BLaER1 treated with 17β-estradiol and CSF1 and Interleukin-3, amounts not matched to agents 10 nM and 100 nM (cell line): ENCODE results near the gene FERD3L.

Experiments
- H3K27ac ChIP-seq, 11 experiments: shearing (Covaris generic); formaldehyde crosslinking; 2 replicates each; pipeline ENCODE4 v1.8.1; 2022
- H3K27me3 ChIP-seq, 11 experiments: shearing (Covaris generic); formaldehyde crosslinking; 2 replicates each; pipeline ENCODE4 v1.8.1; 2022
- H3K36me3 ChIP-seq, 11 experiments: shearing (Covaris generic); formaldehyde crosslinking; 2 replicates each; pipeline ENCODE4 v1.8.1; 2022
- H3K4me1 ChIP-seq, 10 experiments: shearing (Covaris generic); formaldehyde crosslinking; 2 replicates each; pipeline ENCODE4 v1.8.1; 2022
- H3K4me2 ChIP-seq, 11 experiments: shearing (Covaris generic); formaldehyde crosslinking; 2 replicates each; pipeline ENCODE4 v1.8.1; 2022
- H3K4me3 ChIP-seq, 10 experiments: shearing (Covaris generic); formaldehyde crosslinking; 2 replicates each; pipeline ENCODE4 v1.8.1; 2022
- H3K9ac ChIP-seq, 11 experiments: shearing (Covaris generic); formaldehyde crosslinking; 2 replicates each; pipeline ENCODE4 v1.8.1; 2022
- H3K9me3 ChIP-seq, 11 experiments: shearing (Covaris generic); formaldehyde crosslinking; replicated peaks in 1 of 11; 2 replicates each; pipeline ENCODE4 v1.8.1; 2022
- H4K20me1 ChIP-seq, 11 experiments: shearing (Covaris generic); formaldehyde crosslinking; 2 replicates each; pipeline ENCODE4 v1.8.1; 2022
- Cebpa-rat ChIP-seq, 11 experiments: shearing (Covaris generic); IDR thresholded peaks; 2 replicates each; pipeline ENCODE4 v1.8.1; 2022

The FERD3L gene

GRCh38 chr7:19143881-19144574, 1.2 kb downstream of the FERD3L start:
- TF ChIP-seq Cebpa-rat (IDR thresholded peaks at IDR 0.05), result no peak
- Histone ChIP-seq H3K4me3 (no peak overlapping the region), H3K9ac (no peak overlapping the region), H3K4me1 (no peaks in the 10 kb centered on the region), H3K27me3 (no peaks in the 10 kb centered on the region), H3K4me2 (no peak overlapping the region), H3K36me3 (no peaks in the 10 kb centered on the region), H3K27ac (no peak overlapping the region), H3K9me3 (peaks cover 0 to 13% (median 0%) of the 10 kb centered on the region in 11 experiments; a peak in 3 of 22 replicates), H4K20me1 (no peaks in the 10 kb centered on the region)

- Histone ChIP-seq H3K36me3 (no peaks in the 10 kb centered on the region), H3K4me3 (no peak overlapping the region), H3K4me1 (no peaks in the 10 kb centered on the region), H3K9ac (no peak overlapping the region), H3K27me3 (no peaks in the 10 kb centered on the region), H3K4me2 (no peak overlapping the region), H3K27ac (no peak overlapping the region), H3K9me3 (peaks cover 0 to 8% (median 0%) of the 10 kb centered on the region in 11 experiments; a peak in 3 of 22 replicates), H4K20me1 (no peaks in the 10 kb centered on the region)
- TF ChIP-seq Cebpa-rat (IDR thresholded peaks at IDR 0.05), result no peak
Measured at GRCh38 chr7:19139706-19140327, 5.4 kb downstream of the FERD3L start.

DNA sequence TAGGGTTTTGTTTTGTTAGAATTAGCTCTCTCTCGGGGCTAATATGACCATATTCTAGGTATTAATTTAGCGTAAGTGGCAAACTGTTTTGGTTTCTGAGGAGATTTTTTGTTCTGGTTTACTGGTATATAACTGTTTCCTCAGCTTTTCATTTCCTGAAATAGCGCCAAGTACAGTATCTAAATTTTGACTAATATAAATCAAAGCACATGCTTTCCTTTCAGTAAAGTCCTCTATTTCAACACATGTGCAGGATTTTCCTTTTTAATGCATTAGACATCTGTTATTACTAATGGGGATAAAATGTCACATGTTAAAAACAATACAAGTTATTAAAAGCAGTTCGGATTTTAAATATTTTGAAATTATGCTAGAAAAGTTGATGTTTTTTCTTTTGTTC, 11.3 kb downstream of the FERD3L start:
- H3K9me3 ChIP-seq, result no peaks in the 10 kb centered on the region
- H3K4me2 ChIP-seq, result no peak overlapping the region
- no peak for TF ChIP-seq Cebpa-rat (IDR thresholded peaks at IDR 0.05)
- H3K4me3 ChIP-seq, result no peak overlapping the region
- no peaks in the 10 kb centered on the region for H3K36me3 ChIP-seq
- no peaks in the 10 kb centered on the region for H3K4me1 ChIP-seq
- H3K27me3 ChIP-seq, result no peaks in the 10 kb centered on the region
- H3K9ac ChIP-seq, result no peak overlapping the region
- H4K20me1 ChIP-seq, result no peaks in the 10 kb centered on the region
- no peak overlapping the region for H3K27ac ChIP-seq

GRCh38 chr7:19133390-19133789, 11.8 kb downstream of the FERD3L start:
- Histone ChIP-seq H3K9me3 (no peaks in the 10 kb centered on the region), H3K9ac (no peak overlapping the region), H3K36me3 (no peaks in the 10 kb centered on the region), H3K4me1 (no peaks in the 10 kb centered on the region), H3K27me3 (no peaks in the 10 kb centered on the region), H3K4me3 (no peak overlapping the region), H3K27ac (no peak overlapping the region), H4K20me1 (no peaks in the 10 kb centered on the region), H3K4me2 (no peak overlapping the region)
- no peak for TF ChIP-seq Cebpa-rat (IDR thresholded peaks at IDR 0.05)

DNA sequence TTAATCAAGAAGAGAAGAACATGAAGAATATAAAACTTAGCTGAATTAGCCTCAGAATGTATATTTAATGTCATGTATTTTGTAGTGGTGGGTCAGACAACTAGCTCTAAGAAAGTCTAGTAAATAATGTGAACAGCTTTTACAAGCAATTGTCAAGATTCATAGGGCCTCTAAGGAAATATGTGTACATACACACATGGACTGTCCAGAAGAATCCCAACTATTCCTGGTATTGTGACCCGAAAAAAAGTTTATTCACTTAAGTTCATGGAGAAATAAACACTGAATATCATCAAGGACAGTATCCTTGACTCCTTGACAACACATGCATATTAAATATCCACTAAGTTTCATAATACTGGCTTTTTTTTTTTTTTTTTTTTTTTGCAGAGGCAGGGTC, 16.4 kb downstream of the FERD3L start:
- no peak for TF ChIP-seq Cebpa-rat (IDR thresholded peaks at IDR 0.05)
- Histone ChIP-seq H4K20me1 (no peaks in the 10 kb centered on the region), H3K36me3 (no peaks in the 10 kb centered on the region), H3K9ac (no peak overlapping the region), H3K27me3 (0 out of 22 replicates have a peak, but pooled peaks cover 0 to 3% (median 0%) of the 10 kb centered on the region in 11 experiments), H3K4me3 (no peak overlapping the region), H3K4me1 (no peaks in the 10 kb centered on the region), H3K4me2 (no peak overlapping the region), H3K27ac (no peak overlapping the region), H3K9me3 (no peaks in the 10 kb centered on the region)

DNA sequence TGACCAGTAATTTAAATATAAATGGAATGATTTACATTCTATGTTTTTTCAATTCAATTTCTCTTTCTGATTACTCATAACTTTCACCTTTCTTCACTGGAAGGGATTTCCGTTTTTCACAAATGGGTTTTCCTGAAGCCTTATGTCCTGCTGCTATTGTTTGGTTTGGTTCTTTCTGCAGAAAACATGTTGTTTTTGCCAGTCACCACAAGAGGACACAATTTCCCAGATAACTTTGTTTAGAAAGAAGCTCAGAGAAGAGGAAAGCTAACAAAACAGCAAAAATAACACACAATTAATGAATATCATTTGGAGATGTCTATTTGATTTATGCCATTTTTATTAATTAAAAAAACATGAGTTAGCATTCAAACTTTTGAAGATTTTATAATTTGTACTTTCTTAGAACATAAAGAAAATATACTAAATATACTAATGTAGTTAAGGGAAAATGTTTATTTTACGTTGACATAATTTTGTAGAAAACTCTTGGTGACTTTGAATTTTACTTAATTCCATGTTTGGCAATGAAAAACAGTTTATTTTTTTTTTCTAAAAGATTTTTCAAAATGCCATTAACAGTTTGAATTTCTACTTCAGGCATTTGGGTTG, 23.1 kb downstream of the FERD3L start:
- H3K4me1 ChIP-seq, result peaks cover 0 to 6% (median under 1%) of the 10 kb centered on the region in 10 experiments; a peak in 11 of 20 replicates
- peaks cover 49 to 55% (median 49%) of the 10 kb centered on the region in 11 experiments for H3K27me3 ChIP-seq
- H3K27ac ChIP-seq, result no peak overlapping the region
- no peaks in the 10 kb centered on the region for H3K36me3 ChIP-seq
- no peak for TF ChIP-seq Cebpa-rat (IDR thresholded peaks at IDR 0.05)
- H3K4me3 ChIP-seq, result no peak overlapping the region
- H3K4me2 ChIP-seq, result no peak overlapping the region
- H3K9me3 ChIP-seq, result peaks cover 0 to 6% (median 1%) of the 10 kb centered on the region in 11 experiments; a peak in 9 of 22 replicates
- H4K20me1 ChIP-seq, result peaks cover 0 to 39% (median 22%) of the 10 kb centered on the region in 11 experiments; a peak in 16 of 22 replicates
- no peak overlapping the region for H3K9ac ChIP-seq

DNA sequence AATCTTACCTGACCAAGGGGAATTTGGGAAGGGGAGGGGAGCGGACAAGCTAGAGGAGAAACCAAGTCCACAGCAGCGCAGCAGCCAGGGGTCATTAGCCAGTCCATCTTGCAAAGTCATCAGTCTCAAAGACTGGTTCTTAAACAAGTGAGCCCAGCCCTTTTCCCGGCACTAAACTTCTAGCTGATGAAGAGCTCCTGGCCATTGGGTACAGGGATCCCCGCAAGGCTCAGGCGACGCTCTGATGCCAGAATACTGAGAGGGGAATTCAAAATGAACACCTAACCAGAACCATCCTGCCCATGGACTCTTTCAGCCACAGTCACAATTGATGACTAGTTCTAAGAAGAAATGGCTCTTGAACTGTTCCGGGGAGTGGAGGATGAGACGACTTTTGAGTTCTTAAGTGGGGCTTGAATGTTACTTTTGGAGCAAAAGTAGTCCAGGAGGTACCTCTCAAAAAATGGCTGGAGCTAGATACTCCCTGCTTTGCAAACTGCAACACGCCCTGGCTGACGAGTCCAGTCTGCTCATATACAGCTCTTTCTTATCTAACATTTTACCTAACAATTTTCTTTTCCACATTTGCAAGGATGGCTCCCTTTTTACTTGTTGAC, 25.2 kb downstream of the FERD3L start:
- Histone ChIP-seq H4K20me1 (peaks cover 0 to 60% (median 37%) of the 10 kb centered on the region in 11 experiments; a peak in 18 of 22 replicates), H3K4me3 (no peak overlapping the region), H3K27me3 (peaks cover 70 to 76% (median 70%) of the 10 kb centered on the region in 11 experiments), H3K4me1 (peaks cover 5 to 20% (median 11%) of the 10 kb centered on the region in 10 experiments; a peak in 13 of 20 replicates), H3K9ac (no peak overlapping the region), H3K36me3 (no peaks in the 10 kb centered on the region), H3K4me2 (no peak overlapping the region), H3K9me3 (peaks cover 0 to 15% (median 11%) of the 10 kb centered on the region in 11 experiments; a peak in 15 of 22 replicates), H3K27ac (no peak overlapping the region)
- TF ChIP-seq Cebpa-rat (IDR thresholded peaks at IDR 0.05), result no peak

DNA sequence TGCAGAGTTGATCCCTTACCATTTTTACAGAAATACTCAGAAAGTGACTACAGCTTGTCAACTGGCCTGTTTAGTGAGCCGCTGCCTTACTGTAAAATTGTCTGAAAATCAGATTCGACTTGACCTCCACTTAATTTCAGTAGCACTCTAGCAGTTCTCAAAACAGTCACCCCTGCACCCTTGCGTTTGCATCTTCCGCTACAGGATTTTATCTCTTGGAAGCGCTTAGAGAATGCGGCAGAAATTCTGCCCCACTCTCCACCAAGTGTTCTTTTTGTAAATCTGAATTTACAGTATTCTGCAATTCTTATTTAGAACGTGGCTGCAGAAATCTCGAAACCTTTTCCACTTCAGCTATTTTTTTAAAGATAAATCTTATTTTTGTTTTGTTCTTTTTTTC, 25.8 kb downstream of the FERD3L start:
- Histone ChIP-seq H3K9me3 (peaks cover 0 to 15% (median 11%) of the 10 kb centered on the region in 11 experiments; a peak in 15 of 22 replicates), H3K9ac (no peak overlapping the region), H3K4me2 (peak overlapping the region in 1 of 11 experiments; percentile 49; a peak in 2 of 22 replicates), H3K4me3 (no peak overlapping the region), H3K36me3 (no peaks in the 10 kb centered on the region), H3K27ac (no peak overlapping the region), H4K20me1 (peaks cover 0 to 66% (median 37%) of the 10 kb centered on the region in 11 experiments; a peak in 18 of 22 replicates), H3K27me3 (peaks cover 76 to 82% (median 77%) of the 10 kb centered on the region in 11 experiments), H3K4me1 (peaks cover 5 to 20% (median 11%) of the 10 kb centered on the region in 10 experiments; a peak in 13 of 20 replicates)
- TF ChIP-seq Cebpa-rat (IDR thresholded peaks at IDR 0.05), result no peak
